Cardiac fibroblast (primary cell): ENCODE measurements around the gene C8B.

Source experiments
- DNase-seq, 2 donors: peaks; one replicate each; pipeline versions ENCODE4 v3.0.0 to v3.0.0-alpha.2; 2010; ENCODE audit warnings: low read depth in 2 of 2
- H3K4me3 ChIP-seq, 2 donors: replicated peaks in 1 of 2; 1 replicate in 1 of 2; 2 replicates in 1 of 2; pipeline ENCODE4 v1.5.1; 2011; ENCODE audit warnings: low read depth in 2 of 2, low read length in 2 of 2, mild to moderate bottlenecking in 2 of 2, moderate library complexity in 1 of 2
- TF ChIP-seq, protein P1 (sequence below): IDR thresholded peaks from one replicate; pipeline ENCODE4 v1.5.1; 2011; ENCODE audit warnings: low read depth, mild to moderate bottlenecking, low read length, inconsistent platforms

The C8B gene

DNA sequence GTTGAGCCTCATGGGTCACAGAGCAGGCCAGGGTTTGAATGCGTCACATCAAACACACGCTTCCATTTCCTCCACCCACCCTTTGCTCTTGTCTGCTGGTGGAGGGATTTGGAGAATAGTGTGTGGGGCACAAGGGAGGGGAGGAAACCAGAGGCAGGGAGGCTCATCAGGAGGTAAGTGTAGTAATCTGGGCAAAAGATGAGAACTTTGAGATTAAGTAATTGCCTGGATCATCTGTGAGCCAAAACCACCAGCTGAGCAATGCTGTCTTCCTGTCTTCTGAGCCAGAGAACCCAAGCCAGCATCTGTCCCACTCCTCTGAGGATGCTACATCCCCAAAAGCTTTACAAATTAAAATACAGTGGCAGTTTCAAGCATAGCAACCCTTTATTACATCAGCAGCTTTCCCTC lies 45.2 kb downstream of the C8B start:
- peak; percentile 59 to 65 for DNase-seq
- TF ChIP-seq, protein P1, sequence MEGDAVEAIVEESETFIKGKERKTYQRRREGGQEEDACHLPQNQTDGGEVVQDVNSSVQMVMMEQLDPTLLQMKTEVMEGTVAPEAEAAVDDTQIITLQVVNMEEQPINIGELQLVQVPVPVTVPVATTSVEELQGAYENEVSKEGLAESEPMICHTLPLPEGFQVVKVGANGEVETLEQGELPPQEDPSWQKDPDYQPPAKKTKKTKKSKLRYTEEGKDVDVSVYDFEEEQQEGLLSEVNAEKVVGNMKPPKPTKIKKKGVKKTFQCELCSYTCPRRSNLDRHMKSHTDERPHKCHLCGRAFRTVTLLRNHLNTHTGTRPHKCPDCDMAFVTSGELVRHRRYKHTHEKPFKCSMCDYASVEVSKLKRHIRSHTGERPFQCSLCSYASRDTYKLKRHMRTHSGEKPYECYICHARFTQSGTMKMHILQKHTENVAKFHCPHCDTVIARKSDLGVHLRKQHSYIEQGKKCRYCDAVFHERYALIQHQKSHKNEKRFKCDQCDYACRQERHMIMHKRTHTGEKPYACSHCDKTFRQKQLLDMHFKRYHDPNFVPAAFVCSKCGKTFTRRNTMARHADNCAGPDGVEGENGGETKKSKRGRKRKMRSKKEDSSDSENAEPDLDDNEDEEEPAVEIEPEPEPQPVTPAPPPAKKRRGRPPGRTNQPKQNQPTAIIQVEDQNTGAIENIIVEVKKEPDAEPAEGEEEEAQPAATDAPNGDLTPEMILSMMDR: no peak
- no peak overlapping the region for H3K4me3 ChIP-seq

GRCh38 chr1:56917356-56917755 lies 48.5 kb downstream of the C8B start:
- TF ChIP-seq, protein P1: no peak
- no peak overlapping the region for H3K4me3 ChIP-seq
- no peak for DNase-seq

GRCh38 chr1:56916630-56917029 lies 49.2 kb downstream of the C8B start:
- no peak overlapping the region for H3K4me3 ChIP-seq
- TF ChIP-seq, protein P1: no peak
- DNase-seq: no peak

DNA sequence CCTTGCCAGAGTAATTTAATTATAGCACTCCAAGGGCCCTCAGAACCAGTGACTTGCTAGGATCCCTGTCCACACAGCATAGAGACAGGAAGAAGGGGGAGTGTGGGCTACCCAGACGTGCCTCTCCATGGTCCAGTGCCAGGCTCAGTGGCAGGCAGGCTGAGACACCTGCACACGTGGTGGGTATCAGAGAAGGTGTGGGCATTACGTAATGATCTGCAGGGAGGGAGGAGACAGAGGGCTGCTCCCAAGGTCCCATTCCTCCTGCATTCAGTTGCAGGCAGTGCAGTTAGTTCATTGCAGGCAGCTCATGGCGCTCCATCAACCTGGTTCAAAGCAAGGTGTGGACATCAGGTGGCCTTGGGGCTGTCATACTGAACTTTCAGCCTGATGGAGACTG lies 49.9 kb downstream of the C8B start:
- TF ChIP-seq, protein P1: no peak
- DNase-seq: no peak
- H3K4me3 ChIP-seq: no peak overlapping the region

DNA sequence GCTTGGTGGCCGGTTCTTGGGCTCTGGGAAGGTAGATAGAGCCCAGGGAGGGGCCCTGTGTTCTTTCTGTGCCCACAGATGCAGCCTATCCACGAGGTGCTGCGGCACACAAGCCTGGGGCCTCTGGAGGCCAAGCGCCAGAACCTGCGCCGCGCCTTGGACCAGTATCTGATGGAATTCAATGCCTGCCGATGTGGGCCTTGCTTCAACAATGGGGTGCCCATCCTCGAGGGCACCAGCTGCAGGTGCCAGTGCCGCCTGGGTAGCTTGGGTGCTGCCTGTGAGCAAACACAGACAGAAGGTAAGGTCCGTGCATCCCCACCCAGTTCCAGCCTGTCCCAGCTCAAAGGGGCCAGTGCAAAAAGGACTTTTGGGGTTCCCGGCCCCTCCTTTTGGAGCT lies 53.5 kb downstream of the C8B start:
- H3K4me3 ChIP-seq: no peak overlapping the region
- DNase-seq: no peak
- TF ChIP-seq, protein P1: no peak

- peak; percentile 31 to 89 for DNase-seq
- H3K4me3 ChIP-seq: no peak overlapping the region
- TF ChIP-seq, protein P1: no peak
Observed at GRCh38 chr1:56911098-56911938, 54.5 kb downstream of the C8B start.
